Activated CD8-positive, alpha-beta memory T cell treated with anti-CD3 and anti-CD28 coated beads for 48 hours (primary cell): ENCODE measurements around the gene SMIM7.
"Not testable (repeated sequence)": the region's sequence is repeated elsewhere in the genome, so short reads cannot be mapped to it uniquely, and the experiment has no call there.

Experiments used
- DNase-seq, 3 experiments: peaks; one replicate each; pipeline ENCODE4 v3.0.0-alpha.2; 2020; ENCODE audit warnings: low read depth in 2 of 3, low spot score in 2 of 3

Gene SMIM7

DNA sequence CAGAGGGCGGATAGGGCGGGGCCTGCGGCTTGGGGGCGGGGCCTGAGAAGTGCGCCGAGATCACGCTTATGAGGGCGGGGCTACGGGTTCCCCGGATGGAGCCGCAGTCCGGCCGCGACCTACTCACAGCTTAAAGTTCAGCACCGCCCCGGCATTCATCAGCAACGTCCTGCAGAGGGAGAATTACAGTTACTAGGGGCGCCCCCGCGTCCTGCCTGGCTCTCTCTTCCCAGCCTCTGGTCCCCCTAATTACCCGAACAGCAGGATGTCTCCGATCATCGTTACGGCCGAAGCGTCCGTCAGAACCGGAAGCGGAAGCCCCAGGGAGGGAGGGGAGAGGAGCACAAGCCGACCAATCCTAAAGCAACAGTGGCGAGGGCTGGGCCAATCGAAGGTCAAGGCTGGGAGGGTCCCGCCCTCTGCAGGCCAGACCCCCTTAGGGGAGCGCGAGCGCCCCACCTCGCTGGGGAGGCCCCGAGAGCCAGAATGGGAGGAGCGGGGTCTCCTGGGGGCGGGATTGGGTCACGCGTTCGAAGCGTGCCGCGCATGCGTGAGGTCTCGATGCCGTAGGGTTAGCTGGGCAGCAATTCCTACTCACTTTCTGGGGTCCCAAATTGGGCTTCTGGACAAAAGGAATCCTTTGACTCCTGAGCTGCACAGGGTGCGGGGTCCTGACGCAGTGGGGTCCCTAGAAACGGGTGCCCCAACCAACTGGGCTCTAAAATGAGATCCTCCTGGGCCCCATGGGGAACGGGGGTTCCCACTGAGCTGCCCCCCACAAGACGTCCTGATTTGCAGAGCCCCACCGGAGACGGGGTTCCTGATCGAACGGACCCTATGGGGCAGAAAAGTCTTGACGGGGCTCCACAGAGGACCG lies at the start of gene SMIM7:
Gene SMIM7 (minus strand): TSS at position 313 of the 877 bp plus-strand sequence. CDS start 34 bp downstream, at position 279.
- peak; percentile 90 to 98 (median 90) for DNase-seq

- no peak for DNase-seq
These were observed 43.7 kb upstream of the SMIM7 start for GRCh38 chr19:16703677-16704076.

DNA sequence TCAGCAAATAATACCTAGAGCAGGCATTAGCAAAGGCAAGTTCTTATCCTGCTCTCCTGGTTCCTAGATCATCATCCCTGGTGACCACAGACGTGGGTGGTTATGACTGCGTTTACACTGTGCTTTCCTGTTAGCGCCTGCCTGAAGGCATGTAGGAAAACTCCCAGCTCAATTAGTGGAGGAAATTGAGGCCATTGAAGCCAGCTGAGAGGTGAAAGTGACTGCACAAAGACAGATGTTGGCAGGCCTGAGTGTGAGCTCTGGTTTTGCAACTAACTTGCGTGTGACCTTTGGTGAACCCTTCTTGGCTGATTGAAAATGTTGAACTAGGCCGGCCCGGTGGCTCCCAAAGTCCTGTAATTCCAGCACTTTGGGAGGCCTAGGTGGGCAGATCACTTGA lies 42.2 kb upstream of the SMIM7 start:
- DNase-seq = no peak

GRCh38 chr19:16698914-16699313 lies 39.0 kb upstream of the SMIM7 start:
- DNase-seq = no peak

DNA sequence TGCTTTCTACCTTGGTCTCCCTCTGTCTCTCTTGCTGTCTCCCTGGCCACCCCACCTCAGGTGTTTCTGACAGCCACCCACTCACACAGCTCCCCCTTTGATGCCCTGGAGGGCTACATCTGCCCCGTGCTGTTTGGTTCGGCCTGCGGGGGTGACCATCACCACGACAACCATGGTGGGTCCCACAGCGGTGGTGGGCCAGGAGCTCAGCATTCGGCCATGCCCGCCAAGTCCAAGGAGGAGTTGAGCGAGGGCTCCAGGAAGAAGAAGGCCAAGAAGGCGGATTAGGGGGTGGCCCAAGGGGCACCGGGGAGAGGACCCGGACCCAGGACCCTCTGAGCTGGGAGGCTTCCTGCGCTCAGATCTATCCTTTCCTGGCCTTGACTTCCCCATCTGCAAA lies 28.1 kb upstream of the SMIM7 start:
- DNase-seq = no peak

DNA sequence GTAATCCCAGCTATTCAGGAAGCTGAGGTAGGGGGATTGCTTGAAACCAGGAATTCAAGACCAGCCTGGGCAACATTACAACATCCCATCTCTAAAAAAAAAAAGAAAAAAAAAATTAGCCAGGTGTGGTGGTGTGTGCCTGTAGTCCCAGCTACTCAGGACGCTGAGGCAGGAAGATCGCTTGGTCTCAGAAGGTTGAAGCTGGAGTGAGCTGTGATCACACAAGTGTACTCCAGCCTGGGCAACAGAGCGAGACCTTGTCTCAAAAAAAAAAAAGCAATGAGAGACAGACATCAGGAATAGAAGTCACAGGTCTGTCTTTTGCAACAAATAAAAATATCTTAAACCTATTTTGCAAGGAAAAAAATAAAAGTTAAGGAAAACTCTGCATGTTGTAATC lies 24.3 kb upstream of the SMIM7 start:
- DNase-seq = no peak

GRCh38 chr19:16682539-16682938 lies 22.6 kb upstream of the SMIM7 start:
- DNase-seq = no peak

- DNase-seq = no peak
These were observed 19.9 kb upstream of the SMIM7 start for GRCh38 chr19:16679811-16680210.

DNA sequence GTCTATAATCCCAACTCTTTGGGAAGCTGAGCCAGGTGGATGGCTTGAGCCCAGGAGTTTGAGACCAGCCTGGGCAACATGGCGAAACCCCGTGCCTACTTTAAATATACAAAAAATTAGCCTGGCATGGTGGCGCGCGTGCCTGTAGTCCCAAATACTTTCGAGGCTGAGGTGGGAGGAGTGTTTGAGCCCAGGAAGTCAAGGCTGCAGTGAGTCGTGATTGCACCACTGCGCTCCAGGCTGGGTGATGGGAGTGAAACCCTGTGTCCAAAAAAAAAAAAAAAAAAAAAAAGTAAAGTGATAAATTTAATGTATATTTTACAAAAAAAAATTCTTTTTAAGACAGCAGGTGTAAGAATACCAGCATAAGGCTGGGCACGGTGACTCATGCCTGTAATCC lies 18.6 kb upstream of the SMIM7 start:
- no peak for DNase-seq

DNA sequence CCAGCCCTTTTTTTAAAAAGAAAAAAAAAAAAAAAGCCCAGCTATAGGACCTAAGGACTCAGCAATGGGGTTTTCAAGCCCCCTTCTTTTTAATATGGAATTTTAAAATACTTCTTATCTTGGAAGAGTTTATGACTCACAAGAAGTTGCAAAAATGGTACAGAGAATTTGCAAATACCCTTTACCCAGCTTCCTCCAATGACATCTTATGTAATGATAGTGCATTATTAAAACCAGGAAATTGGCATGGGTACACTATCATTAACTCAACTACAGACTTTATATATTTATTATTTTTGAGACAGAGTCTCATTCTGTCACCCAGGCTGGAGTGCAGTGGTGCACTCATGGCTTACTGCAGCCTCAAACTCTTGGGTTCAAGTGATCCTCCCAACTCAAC lies 17.1 kb upstream of the SMIM7 start:
- DNase-seq = no peak

DNA sequence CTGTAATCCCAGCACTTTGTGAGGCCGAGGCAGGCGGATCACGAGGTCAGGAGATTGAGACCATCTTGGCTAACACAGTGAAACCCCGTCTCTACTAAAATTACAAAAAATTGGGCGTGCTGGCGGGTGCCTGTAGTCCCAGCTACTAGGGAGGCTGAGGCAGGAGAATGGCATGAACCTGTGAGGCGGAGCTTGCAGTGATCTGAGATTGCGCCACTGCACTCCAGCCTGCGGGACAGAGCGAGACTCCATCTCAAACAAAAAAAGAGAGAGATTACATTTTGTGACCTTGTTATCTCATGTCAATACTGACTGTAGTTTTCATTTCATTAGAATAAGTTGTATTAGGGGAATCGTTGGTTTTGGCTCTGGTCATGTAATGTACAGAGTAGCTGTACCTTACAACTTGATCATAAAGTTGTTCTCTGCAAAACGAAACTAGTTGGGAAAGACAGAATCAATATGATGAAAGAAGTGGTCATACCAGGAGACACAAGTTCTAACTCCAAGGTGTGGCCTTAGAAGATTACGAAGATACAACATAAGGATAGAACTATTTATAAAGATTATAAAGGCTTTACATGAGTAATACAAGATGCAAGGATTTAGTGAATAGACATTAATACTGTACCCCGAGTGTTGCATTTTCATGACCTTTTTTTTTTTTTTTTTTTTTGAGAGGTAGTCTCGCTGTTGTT lies 16.3 kb upstream of the SMIM7 start:
- DNase-seq = no peak

GRCh38 chr19:16673839-16674238 lies 13.9 kb upstream of the SMIM7 start:
- not testable (repeated sequence) for DNase-seq

DNA sequence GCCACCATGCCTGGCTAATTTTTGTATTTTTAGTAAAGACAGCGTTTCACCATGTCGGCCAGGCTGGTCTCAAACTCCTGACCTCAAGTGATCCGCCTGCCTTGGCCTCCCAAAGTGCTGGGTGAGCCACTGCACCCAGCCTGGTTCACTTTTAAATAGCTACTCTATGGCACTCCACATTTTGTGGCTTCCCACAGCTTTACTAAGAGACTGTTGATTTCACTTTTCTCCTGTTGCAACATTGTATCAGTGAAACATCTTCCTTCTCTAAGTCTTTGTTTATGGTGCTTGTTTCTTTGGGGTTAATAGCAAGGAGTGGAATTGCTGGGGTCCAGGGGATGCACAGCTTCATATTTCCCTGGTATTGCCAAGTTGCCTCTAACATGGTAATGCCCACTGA lies 13.3 kb upstream of the SMIM7 start:
- DNase-seq = no peak

- no peak for DNase-seq
These were observed 11.8 kb upstream of the SMIM7 start for GRCh38 chr19:16671652-16672274.

DNA sequence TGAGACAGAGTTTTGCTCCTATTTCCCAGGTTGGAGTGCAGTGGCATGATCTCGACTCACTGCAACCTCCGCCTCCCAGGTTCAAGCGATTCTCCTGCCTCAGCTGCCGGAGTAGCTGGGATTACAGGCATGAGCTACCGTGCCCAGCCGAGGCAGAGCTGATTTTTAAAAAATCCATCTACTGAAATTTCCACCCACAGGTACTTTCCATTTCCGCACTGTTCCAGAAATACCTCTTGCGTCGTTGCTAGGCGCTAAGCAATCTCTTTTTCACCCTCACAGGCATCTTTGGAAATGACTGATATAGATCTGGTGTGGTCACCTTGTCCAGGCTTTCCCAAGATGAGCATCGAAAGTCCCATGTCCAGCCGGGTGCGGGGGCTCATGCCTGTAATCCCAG lies 10.3 kb upstream of the SMIM7 start:
- DNase-seq = no peak

- DNase-seq = not testable (repeated sequence)
These were observed 8.8 kb upstream of the SMIM7 start for GRCh38 chr19:16668702-16669101.

GRCh38 chr19:16668176-16668575 lies 8.2 kb upstream of the SMIM7 start:
- DNase-seq = no peak

GRCh38 chr19:16661480-16662034 lies 1.6 kb upstream of the SMIM7 start:
- peak in 1 of 3 experiments; percentile 2 for DNase-seq

- DNase-seq = peak in 2 of 3 experiments; percentile 10 to 20
These were observed 977 bp upstream of the SMIM7 start, which contains the start of gene TMEM38A for GRCh38 chr19:16660763-16661479. TSS of gene TMEM38A (plus strand) at chr19:16661139. CDS start at chr19:16661218, 79 bp downstream.

- no peak for DNase-seq
These were observed 496 bp downstream of the SMIM7 start for GRCh38 chr19:16659464-16659831.

DNA sequence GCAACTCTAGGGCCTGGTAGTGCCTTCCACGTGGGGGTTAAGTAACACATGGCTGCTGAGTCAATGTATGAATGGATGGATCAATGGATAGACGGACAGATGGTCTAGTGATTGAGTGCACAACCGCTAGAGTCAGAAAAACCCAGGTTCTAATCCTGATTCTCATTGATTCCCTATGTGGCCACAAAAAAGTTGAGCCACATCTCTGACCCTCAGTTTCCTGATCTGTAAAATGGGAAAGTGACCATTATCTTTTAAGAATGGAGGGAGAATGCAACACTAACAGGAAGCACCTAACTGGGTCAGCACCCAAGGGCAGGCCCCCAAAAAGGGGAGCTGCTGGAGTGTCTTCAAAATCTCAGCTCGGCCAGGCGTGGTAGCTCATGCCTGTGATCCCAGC lies 2.6 kb downstream of the SMIM7 start:
- DNase-seq = no peak
